Neuronal stem cell (in vitro differentiated cells): ENCODE measurements around the gene P4HB.
A peak's percentile ranks its signal among the peaks of the same experiment; 100 is the strongest.

ENCODE experiments used
- DNase-seq: peaks from one replicate; pipeline ENCODE4 v3.0.0-alpha.2; 2013; ENCODE audit warnings: low spot score
- H2AFZ ChIP-seq: one replicate; pipeline ENCODE4 v1.6.1; 2013; ENCODE audit warnings: mild to moderate bottlenecking, low read length, inconsistent platforms
- H2AK5ac ChIP-seq: 2 replicates; pipeline ENCODE4 v1.6.1; 2013; ENCODE audit warnings: low read depth, mild to moderate bottlenecking, inconsistent platforms, low read length, moderate library complexity, mixed read lengths
- H2BK120ac ChIP-seq: 2 replicates; pipeline ENCODE4 v1.6.1; 2013; ENCODE audit warnings: low read depth, mild to moderate bottlenecking, inconsistent platforms, low read length, moderate library complexity, mixed read lengths
- H2BK12ac ChIP-seq: one replicate; pipeline ENCODE4 v1.6.1; 2013; ENCODE audit warnings: low read length, inconsistent platforms
- H2BK15ac ChIP-seq: 2 replicates; pipeline ENCODE4 v1.6.1; 2013; ENCODE audit warnings: mild to moderate bottlenecking, low read length, inconsistent platforms, mixed read lengths
- H2BK5ac ChIP-seq: one replicate; pipeline ENCODE4 v1.6.1; 2013; ENCODE audit warnings: inconsistent platforms, mild to moderate bottlenecking, low read length, moderate library complexity
- H3K14ac ChIP-seq: one replicate; pipeline ENCODE4 v1.6.1; 2013; ENCODE audit warnings: low read length, inconsistent platforms
- H3K18ac ChIP-seq: 2 replicates; pipeline ENCODE4 v1.6.1; 2013; ENCODE audit warnings: low read length, inconsistent platforms
- H3K23ac ChIP-seq: 2 replicates; pipeline ENCODE4 v1.6.1; 2013; ENCODE audit warnings: low read depth, mild to moderate bottlenecking, mixed read lengths, low read length, inconsistent platforms; ENCODE audit not compliant: poor library complexity
- H3K27ac ChIP-seq: replicated peaks from 3 replicates; pipeline ENCODE4 v1.5.1; 2013; ENCODE audit warnings: low read length, inconsistent platforms
- H3K27me3 ChIP-seq, 3 experiments: 2 replicates each; pipeline ENCODE4 v1.6.1; 2013; ENCODE audit warnings: low read length in 3 of 3, mild to moderate bottlenecking in 2 of 3, inconsistent platforms in 1 of 3, low read depth in 1 of 3, mixed read lengths in 1 of 3, moderate library complexity in 1 of 3; ENCODE audit not compliant: control insufficient read depth in 3 of 3, insufficient read depth in 3 of 3
- H3K36me3 ChIP-seq, 2 donors: replicated peaks in 1 of 2; 2 replicates each; pipeline ENCODE4 v1.6.1; 2013; ENCODE audit warnings: low read length in 2 of 2; ENCODE audit not compliant: control insufficient read depth in 2 of 2, insufficient read depth in 2 of 2
- H3K4ac ChIP-seq: 2 replicates; pipeline ENCODE4 v1.6.1; 2013; ENCODE audit warnings: inconsistent platforms, mild to moderate bottlenecking, low read length, moderate library complexity
- H3K4me1 ChIP-seq, 2 donors: 1 replicate in 1 of 2; 2 replicates in 1 of 2; pipeline ENCODE4 v1.6.1; 2013; ENCODE audit warnings: low read length in 2 of 2, low read depth in 1 of 2; ENCODE audit not compliant: control insufficient read depth in 2 of 2, insufficient read depth in 1 of 2
- H3K4me2 ChIP-seq: one replicate; pipeline ENCODE4 v1.6.1; 2013; ENCODE audit warnings: mild to moderate bottlenecking, low read length, inconsistent platforms; ENCODE audit not compliant: insufficient read depth, poor library complexity, severe bottlenecking
- H3K4me3 ChIP-seq, 2 donors: 2 replicates each; pipeline ENCODE4 v1.5.1; 2013; ENCODE audit warnings: low read length in 2 of 2, mild to moderate bottlenecking in 2 of 2, inconsistent platforms in 1 of 2, moderate library complexity in 1 of 2
- H3K79me1 ChIP-seq: one replicate; pipeline ENCODE4 v1.6.1; 2013; ENCODE audit warnings: low read depth, mild to moderate bottlenecking, inconsistent platforms, low read length, moderate library complexity
- H3K9ac ChIP-seq: one replicate; pipeline ENCODE4 v1.6.1; 2013; ENCODE audit warnings: mild to moderate bottlenecking, low read depth, low read length, inconsistent platforms; ENCODE audit not compliant: poor library complexity
- H3K9me3 ChIP-seq, 2 donors: replicated peaks in 1 of 2; 2 replicates each; pipeline versions ENCODE3 to v1.6.1; 2013; ENCODE audit warnings: low read length in 2 of 2, mild to moderate bottlenecking in 2 of 2, inconsistent platforms in 1 of 2, low read depth in 1 of 2, mixed read lengths in 1 of 2, moderate library complexity in 1 of 2; ENCODE audit not compliant: control insufficient read depth in 2 of 2, insufficient read depth in 1 of 2
- H4K8ac ChIP-seq: one replicate; pipeline ENCODE4 v1.6.1; 2013; ENCODE audit warnings: low read depth, mild to moderate bottlenecking, inconsistent platforms, low read length, moderate library complexity
- H4K91ac ChIP-seq: one replicate; pipeline ENCODE4 v1.6.1; 2013; ENCODE audit warnings: low read length, low read depth, mild to moderate bottlenecking, inconsistent platforms; ENCODE audit not compliant: poor library complexity
- WGBS, 2 donors: extraction: QIAGEN DNeasy Blood & Tissue Kit; methylation state at CpG; one replicate each; pipeline ENCODE4 v1.1.7; 2013; ENCODE audit warnings: missing lambda C conversion rate in 2 of 2, mixed read lengths in 1 of 2; ENCODE audit not compliant: insufficient read length in 2 of 2, insufficient replicate concordance in 1 of 2; ENCODE audit errors: extremely low coverage in 2 of 2; 5-methylcytosine and 5-hydroxymethylcytosine counted together

Gene P4HB

DNA sequence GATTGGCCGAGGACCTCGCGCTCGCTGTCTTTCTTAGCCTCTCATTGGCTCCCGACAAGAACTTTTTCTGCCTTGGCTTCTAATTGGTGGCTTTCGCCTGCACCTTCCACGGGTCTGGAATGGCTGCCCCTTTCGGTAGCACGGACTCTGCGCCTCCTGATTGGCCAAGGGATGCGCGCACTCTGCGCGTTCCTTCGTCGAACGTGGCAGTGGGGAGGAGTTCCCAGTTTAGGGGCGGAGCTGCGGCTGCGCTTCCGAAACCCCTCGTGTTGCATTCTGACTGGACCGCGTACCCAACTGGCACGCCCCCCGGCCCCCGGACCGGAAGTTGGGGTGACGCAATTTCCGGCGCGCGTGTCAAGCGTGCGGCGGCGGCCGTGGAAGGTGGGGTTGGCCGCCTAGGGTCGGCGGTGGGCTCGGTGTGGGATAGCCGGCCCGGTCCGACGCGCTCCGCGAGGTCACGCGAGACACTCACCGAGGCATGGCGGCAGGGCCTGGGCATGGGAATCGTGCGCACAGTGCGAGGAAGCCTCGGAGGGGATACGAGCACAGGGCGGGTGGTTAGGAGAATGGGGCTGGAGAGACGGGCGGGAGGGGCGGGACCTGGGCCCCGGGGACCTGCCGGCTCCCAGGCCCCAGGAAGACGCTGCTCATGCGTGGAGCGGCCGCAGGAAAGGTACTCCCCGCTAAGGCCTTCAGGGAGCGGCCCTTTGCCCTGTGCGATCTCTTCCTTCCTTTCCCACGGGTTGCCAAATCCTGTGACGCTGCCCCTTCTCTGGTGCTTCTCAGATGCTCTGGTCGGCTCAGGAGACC is 627 bp upstream of the P4HB start:
- peak overlapping the region; percentile 69 for H3K27ac ChIP-seq
- peak overlapping the region; percentile 96 for H3K18ac ChIP-seq
- no peak overlapping the region for H3K4ac ChIP-seq
- H2AFZ ChIP-seq = peak overlapping the region; percentile 83
- no peaks in the 10 kb centered on the region for H3K9me3 ChIP-seq
- no peaks in the 10 kb centered on the region for H3K27me3 ChIP-seq
- H3K4me2 ChIP-seq = peak overlapping the region; percentile 90
- H2AK5ac ChIP-seq = peak overlapping the region; percentile 86
- H2BK5ac ChIP-seq = no peak overlapping the region
- H3K4me1 ChIP-seq = peaks cover 8 to 11% of the 10 kb centered on the region in 2 donors
- H2BK12ac ChIP-seq = peak overlapping the region; percentile 12
- WGBS, 2 donors = no CpG with 5 or more reads among the region's 74 CpGs
- peak overlapping the region; percentile 100 for H3K23ac ChIP-seq
- H3K36me3 ChIP-seq = peaks cover 30 to 65% of the 10 kb centered on the region in 2 donors
- H4K8ac ChIP-seq = no peak overlapping the region
- no peak overlapping the region for H4K91ac ChIP-seq
- H2BK120ac ChIP-seq = no peak overlapping the region
- peak overlapping the region; percentile 70 for H2BK15ac ChIP-seq
- H3K79me1 ChIP-seq = peaks cover 25% of the 10 kb centered on the region
- peak overlapping the region; percentile 99 for H3K14ac ChIP-seq
- peak overlapping the region; percentile 79 to 98 for H3K4me3 ChIP-seq
- DNase-seq = peak; percentile 100
- peak overlapping the region; percentile 100 for H3K9ac ChIP-seq

DNA sequence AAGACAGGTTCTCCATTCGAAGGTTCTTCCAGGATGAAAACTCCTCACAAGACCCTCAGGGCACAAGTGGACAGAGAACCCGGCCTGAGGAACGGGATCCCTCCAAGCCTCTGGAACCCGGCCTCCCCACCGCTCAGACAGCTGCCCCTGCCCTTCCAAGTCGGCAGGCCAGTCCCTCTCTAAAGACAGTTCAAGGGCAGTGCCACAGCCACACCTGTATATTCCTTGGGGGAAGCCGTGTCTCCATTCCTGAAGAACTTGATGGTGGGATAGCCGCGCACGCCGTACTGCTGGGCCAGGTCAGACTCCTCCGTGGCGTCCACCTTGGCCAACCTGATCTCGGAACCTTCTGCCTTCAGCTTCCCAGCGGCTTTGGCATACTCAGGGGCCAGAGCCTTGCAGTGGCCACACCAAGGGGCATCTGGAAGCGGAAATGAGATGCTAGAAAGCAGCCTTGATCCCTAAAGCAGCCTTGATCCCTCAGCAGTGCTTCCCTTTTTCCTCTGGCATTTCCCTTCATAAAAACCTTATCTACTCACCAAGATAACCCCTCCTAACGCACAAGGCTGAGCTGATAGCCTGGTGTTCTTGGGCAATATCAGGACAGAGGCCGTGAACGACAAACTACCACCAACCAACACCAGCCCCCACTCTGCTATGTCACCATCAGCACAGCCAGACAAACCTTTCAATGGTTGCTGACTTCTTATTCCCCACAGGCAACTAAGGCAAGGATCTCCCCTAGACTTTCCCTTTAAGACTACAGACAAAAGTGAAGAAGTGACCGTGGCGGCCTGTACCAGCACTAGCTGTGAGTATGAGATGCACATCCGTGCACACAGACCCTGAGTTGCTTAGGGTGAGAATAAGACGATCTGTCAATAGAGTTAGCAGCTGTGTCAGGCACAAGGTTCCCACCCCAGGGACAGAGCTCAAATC is 1.1 kb downstream of the P4HB start:
- H3K79me1 ChIP-seq = peaks cover 17% of the 10 kb centered on the region
- peaks cover 30 to 71% of the 10 kb centered on the region in 2 donors for H3K36me3 ChIP-seq
- H2BK120ac ChIP-seq = no peak overlapping the region
- H3K9me3 ChIP-seq = no peaks in the 10 kb centered on the region
- peaks cover 8 to 11% of the 10 kb centered on the region in 2 donors for H3K4me1 ChIP-seq
- no peaks in the 10 kb centered on the region for H3K27me3 ChIP-seq
- no peak overlapping the region for H2AK5ac ChIP-seq
- H3K9ac ChIP-seq = peak overlapping the region; percentile 100
- DNase-seq = no peak
- no peak overlapping the region for H3K27ac ChIP-seq
- peak overlapping the region; percentile 96 for H2BK5ac ChIP-seq
- H3K23ac ChIP-seq = peak overlapping the region; percentile 21
- H2BK15ac ChIP-seq = no peak overlapping the region
- no peak overlapping the region for H4K8ac ChIP-seq
- no peak overlapping the region for H3K18ac ChIP-seq
- H3K4me3 ChIP-seq = peak overlapping the region; percentile 79 to 99
- no peak overlapping the region for H2AFZ ChIP-seq
- no CpG with 5 or more reads among the region's 23 CpGs for WGBS, 2 donors
- no peak overlapping the region for H3K14ac ChIP-seq
- H3K4ac ChIP-seq = no peak overlapping the region
- no peak overlapping the region for H2BK12ac ChIP-seq
- H3K4me2 ChIP-seq = peak overlapping the region; percentile 92
- no peak overlapping the region for H4K91ac ChIP-seq

DNA sequence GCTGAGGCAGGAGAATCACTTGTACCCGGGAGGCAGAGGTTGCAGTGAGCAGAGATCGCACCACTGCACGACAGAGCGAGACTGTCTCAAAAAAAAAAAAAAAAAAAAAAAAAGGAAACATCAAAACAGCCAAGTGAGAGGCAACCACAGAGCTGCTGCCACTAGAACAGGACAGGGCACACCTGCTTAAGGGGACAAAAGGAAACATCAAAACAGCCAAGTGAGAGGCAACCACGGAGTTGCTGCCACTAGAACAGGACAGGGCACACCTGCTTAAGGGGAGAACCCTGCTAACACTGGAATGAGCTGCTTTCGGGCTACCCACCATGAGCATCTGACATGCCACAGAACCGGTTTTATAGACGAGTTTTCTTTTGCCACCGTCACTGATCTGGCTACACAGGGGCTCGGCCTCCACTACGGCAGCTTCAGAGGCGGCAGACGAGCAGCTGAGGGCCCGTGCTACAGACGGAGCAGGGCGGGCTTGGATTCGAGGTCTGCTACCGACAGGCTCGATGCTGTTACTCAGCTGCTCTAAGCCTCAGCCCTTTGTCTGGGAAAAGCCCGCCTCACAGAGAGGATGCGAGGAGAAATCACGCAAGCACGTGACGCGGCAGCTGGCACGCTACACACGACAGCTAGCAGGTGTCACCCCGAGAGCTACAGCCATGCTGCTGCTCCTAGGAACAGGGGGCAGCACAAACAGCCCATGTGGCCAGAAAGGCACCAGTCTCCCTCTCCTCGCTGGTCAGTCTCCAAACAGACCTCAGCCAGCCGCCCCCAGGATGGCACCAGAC is 2.0 kb downstream of the P4HB start:
- Histone ChIP-seq H2BK15ac (no peak overlapping the region), H3K79me1 (peaks cover 20% of the 10 kb centered on the region), H3K4me2 (no peak overlapping the region), H3K9me3 (no peaks in the 10 kb centered on the region), H3K27me3 (no peaks in the 10 kb centered on the region), H4K91ac (no peak overlapping the region), H4K8ac (no peak overlapping the region), H2BK12ac (no peak overlapping the region), H3K4ac (no peak overlapping the region), H2AFZ (no peak overlapping the region), H2BK120ac (no peak overlapping the region), H3K23ac (peak overlapping the region; percentile 13), H3K9ac (peak overlapping the region; percentile 24), H2BK5ac (no peak overlapping the region), H3K18ac (no peak overlapping the region), H3K4me3 (peak overlapping the region; percentile 21 to 79), H3K14ac (peak overlapping the region; percentile 32), H3K36me3 (peaks cover 35 to 70% of the 10 kb centered on the region in 2 donors), H3K27ac (no peak overlapping the region), H2AK5ac (no peak overlapping the region), H3K4me1 (peaks cover 8 to 11% of the 10 kb centered on the region in 2 donors)
- no CpG with 5 or more reads among the region's 30 CpGs for WGBS, 2 donors
- DNase-seq = no peak
